Measurements from ENCODE around the gene NLRP8. TPM values are rescaled to one million over a fixed set of nuclear protein-coding genes. Genes with fewer than 3 reads are reported as not detected.

NLRP8 gene
- total and polyA plus RNA-seq, 2 donors from 2014 or later = not detected

DNA sequence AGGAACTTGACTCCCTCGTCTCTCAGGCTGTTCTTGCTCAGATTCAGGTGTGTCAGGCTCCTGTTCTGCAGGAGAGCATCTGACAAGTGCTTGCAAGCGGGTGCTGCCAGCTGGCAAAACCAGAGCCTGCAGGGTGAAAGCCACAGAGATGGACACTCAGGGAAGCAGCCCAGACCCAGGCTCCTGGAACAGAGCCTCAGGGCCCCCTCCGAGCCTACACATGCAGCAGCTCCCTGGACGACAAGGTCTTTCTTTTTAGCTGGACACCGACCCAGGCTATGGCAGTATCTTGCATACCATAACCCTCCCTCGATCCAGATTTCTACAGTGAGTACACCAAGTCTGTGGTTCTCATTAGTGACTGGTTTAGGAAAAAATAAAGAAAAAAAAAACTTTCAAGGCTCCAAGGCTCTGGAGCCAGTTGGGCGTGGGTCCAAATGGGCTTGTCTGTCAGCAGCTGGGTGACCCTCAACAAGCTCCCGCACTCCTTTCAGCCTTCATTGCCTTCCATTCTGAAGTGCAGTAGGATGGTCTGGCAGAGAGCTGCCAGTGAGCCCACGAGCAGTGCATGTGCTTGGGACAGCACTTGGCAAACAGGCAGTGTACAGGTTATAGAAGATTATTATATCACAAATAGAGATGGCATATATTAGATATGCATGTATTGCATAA lies 45.4 kb upstream of the NLRP8 start:
- Histone ChIP-seq H3K9me3 (ENCODE audit: control insufficient read depth in 2 of 3, insufficient read depth in 1 of 3, low read length in 3 of 3) (no peaks in the 10 kb centered on the region), H3K4me1 (ENCODE audit: control insufficient read depth in 2 of 3, insufficient read depth in 2 of 3, low read depth in 1 of 3, low read length in 3 of 3) (no peaks in the 10 kb centered on the region)
- FAIRE-seq = no peak

DNA sequence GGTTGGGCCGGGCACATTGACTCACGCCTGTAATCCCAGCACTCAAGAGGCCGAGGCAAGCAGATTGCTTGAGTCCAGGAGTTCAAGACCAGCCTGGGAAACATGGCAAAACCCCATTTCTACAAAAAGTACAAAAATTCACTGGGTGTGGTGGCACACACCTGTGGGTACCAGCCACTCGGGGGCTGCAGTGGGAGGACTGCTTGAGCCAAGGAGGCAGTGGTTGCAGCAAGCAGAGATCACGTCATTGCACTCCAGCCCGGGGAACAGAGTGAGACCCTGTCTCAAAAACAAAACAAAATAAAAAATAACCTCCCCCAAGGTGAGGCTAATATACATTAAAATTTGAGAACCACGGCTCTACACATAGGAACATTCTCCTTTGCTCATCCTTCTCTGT lies 40.3 kb upstream of the NLRP8 start:
- Histone ChIP-seq H3K4me1 (ENCODE audit: control insufficient read depth in 2 of 3, insufficient read depth in 2 of 3, low read depth in 1 of 3, low read length in 3 of 3) (no peaks in the 10 kb centered on the region), H3K9ac (ENCODE audit: low read length in 3 of 3) (no peak overlapping the region), H3K9me3 (ENCODE audit: control insufficient read depth in 2 of 3, insufficient read depth in 1 of 3, low read length in 3 of 3) (peaks cover 0 to 3% (median 0%) of the 10 kb centered on the region in 3 donors), H3K27me3 (ENCODE audit: control insufficient read depth, insufficient read depth, low read length) (no peaks in the 10 kb centered on the region), H3K4me3 (ENCODE audit: low read length in 3 of 3) (no peak overlapping the region), H3K27ac (ENCODE audit: low read depth in 2 of 2, low read length in 2 of 2) (no peak overlapping the region), H3K36me3 (ENCODE audit: control insufficient read depth in 2 of 3, insufficient read depth in 3 of 3, low read length in 3 of 3) (no peaks in the 10 kb centered on the region)
- FAIRE-seq (no peak), DNase-seq (no peak)
- intact Hi-C loops (cut with DNase I) = no loop called here
- TF ChIP-seq, protein P1, sequence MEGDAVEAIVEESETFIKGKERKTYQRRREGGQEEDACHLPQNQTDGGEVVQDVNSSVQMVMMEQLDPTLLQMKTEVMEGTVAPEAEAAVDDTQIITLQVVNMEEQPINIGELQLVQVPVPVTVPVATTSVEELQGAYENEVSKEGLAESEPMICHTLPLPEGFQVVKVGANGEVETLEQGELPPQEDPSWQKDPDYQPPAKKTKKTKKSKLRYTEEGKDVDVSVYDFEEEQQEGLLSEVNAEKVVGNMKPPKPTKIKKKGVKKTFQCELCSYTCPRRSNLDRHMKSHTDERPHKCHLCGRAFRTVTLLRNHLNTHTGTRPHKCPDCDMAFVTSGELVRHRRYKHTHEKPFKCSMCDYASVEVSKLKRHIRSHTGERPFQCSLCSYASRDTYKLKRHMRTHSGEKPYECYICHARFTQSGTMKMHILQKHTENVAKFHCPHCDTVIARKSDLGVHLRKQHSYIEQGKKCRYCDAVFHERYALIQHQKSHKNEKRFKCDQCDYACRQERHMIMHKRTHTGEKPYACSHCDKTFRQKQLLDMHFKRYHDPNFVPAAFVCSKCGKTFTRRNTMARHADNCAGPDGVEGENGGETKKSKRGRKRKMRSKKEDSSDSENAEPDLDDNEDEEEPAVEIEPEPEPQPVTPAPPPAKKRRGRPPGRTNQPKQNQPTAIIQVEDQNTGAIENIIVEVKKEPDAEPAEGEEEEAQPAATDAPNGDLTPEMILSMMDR (IDR thresholded peaks at IDR 0.05; ENCODE audit: borderline replicate concordance, extremely low read depth, insufficient read depth) = no peak

More for the DNA sequence above, 45.4 kb upstream of the NLRP8 start:
- Histone ChIP-seq H3K4me3 (ENCODE audit: low read length in 3 of 3) (no peak overlapping the region), H3K9ac (ENCODE audit: low read length in 3 of 3) (no peak overlapping the region), H3K36me3 (ENCODE audit: control insufficient read depth in 2 of 3, insufficient read depth in 3 of 3, low read length in 3 of 3) (no peaks in the 10 kb centered on the region), H3K27me3 (ENCODE audit: control insufficient read depth, insufficient read depth, low read length) (no peaks in the 10 kb centered on the region), H3K27ac (ENCODE audit: low read depth in 2 of 2, low read length in 2 of 2) (no peak overlapping the region)
- TF ChIP-seq, protein P1 (IDR thresholded peaks at IDR 0.05; ENCODE audit: borderline replicate concordance, extremely low read depth, insufficient read depth) = no peak
- intact Hi-C loops (cut with DNase I) = no loop called here
- DNase-seq = no peak

DNA sequence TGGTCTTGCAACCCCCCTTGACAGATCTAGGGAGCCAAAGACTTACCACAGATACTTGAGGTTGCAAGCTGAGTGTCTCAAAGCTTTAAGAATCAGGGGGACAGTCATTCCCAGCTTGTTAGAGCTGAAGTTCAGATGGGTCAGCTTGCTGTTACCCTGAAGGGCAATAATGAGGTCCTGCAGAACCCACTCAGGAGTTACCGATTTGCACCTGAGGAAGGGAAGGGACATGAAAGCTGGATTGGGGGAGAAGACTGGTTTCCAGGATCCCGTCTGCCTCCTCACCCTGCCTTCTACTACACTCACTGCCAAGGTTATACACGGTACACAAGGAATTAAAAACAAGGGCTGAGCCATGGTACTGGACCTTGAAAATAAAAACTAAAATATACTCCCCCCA lies 39.9 kb upstream of the NLRP8 start:
- FAIRE-seq (no peak), DNase-seq (no peak)
- intact Hi-C loops (cut with DNase I) = no loop called here
- H3K4me1 ChIP-seq (ENCODE audit: control insufficient read depth in 2 of 3, insufficient read depth in 2 of 3, low read depth in 1 of 3, low read length in 3 of 3) = no peaks in the 10 kb centered on the region
- no peak overlapping the region for H3K4me3 ChIP-seq (ENCODE audit: low read length in 3 of 3)
- no peak overlapping the region for H3K27ac ChIP-seq (ENCODE audit: low read depth in 2 of 2, low read length in 2 of 2)
- TF ChIP-seq, protein P1 (IDR thresholded peaks at IDR 0.05; ENCODE audit: borderline replicate concordance, extremely low read depth, insufficient read depth) = no peak
- H3K9me3 ChIP-seq (ENCODE audit: control insufficient read depth in 2 of 3, insufficient read depth in 1 of 3, low read length in 3 of 3) = peaks cover 0 to 3% (median 0%) of the 10 kb centered on the region in 3 donors
- no peaks in the 10 kb centered on the region for H3K36me3 ChIP-seq (ENCODE audit: control insufficient read depth in 2 of 3, insufficient read depth in 3 of 3, low read length in 3 of 3)
- no peak overlapping the region for H3K9ac ChIP-seq (ENCODE audit: low read length in 3 of 3)
- H3K27me3 ChIP-seq (ENCODE audit: control insufficient read depth, insufficient read depth, low read length) = no peaks in the 10 kb centered on the region

DNA sequence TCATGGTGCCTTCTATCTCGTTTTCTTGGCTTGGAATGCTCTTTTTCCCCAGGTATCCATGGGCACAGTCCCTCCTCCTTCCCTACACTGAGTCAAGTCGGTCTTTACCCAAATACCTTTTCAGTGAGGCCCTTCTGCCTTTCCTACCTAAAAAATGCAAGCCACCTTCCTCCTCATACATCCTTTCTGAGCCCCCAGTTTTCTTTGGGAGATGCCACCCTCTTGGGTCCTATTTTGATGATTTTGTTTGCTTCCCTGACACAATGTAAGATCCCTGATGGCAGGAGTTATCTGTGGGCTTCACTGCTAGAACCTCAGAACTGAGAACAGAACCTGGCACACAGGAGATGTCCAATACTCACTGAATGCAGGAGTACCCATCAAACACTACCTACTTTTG lies 37.8 kb upstream of the NLRP8 start:
- FAIRE-seq (no peak), DNase-seq (no peak)
- no peaks in the 10 kb centered on the region for H3K4me1 ChIP-seq (ENCODE audit: control insufficient read depth in 2 of 3, insufficient read depth in 2 of 3, low read depth in 1 of 3, low read length in 3 of 3)
- H3K9ac ChIP-seq (ENCODE audit: low read length in 3 of 3) = no peak overlapping the region
- TF ChIP-seq, protein P1 (IDR thresholded peaks at IDR 0.05; ENCODE audit: borderline replicate concordance, extremely low read depth, insufficient read depth) = no peak
- H3K27me3 ChIP-seq (ENCODE audit: control insufficient read depth, insufficient read depth, low read length) = no peaks in the 10 kb centered on the region
- H3K4me3 ChIP-seq (ENCODE audit: low read length in 3 of 3) = no peak overlapping the region
- H3K36me3 ChIP-seq (ENCODE audit: control insufficient read depth in 2 of 3, insufficient read depth in 3 of 3, low read length in 3 of 3) = no peaks in the 10 kb centered on the region
- intact Hi-C loops (cut with DNase I) = no loop called here
- peaks cover 0 to 3% (median 0%) of the 10 kb centered on the region in 3 donors for H3K9me3 ChIP-seq (ENCODE audit: control insufficient read depth in 2 of 3, insufficient read depth in 1 of 3, low read length in 3 of 3)
- no peak overlapping the region for H3K27ac ChIP-seq (ENCODE audit: low read depth in 2 of 2, low read length in 2 of 2)
